HG02840 (cell line): ENCODE data around the gene SOAT2.
A peak's percentile ranks its signal among the peaks of the same experiment; 100 is the strongest.

Experiments used
- ATAC-seq: cut with Tn5 transposase; IDR thresholded peaks from one replicate; pipeline ENCODE4 v1.9.1; 2021; ENCODE audit warnings: mild to moderate bottlenecking, moderate library complexity, moderate number of reproducible peaks; ENCODE audit not compliant: unreplicated experiment, low FRiP score

The SOAT2 gene

DNA sequence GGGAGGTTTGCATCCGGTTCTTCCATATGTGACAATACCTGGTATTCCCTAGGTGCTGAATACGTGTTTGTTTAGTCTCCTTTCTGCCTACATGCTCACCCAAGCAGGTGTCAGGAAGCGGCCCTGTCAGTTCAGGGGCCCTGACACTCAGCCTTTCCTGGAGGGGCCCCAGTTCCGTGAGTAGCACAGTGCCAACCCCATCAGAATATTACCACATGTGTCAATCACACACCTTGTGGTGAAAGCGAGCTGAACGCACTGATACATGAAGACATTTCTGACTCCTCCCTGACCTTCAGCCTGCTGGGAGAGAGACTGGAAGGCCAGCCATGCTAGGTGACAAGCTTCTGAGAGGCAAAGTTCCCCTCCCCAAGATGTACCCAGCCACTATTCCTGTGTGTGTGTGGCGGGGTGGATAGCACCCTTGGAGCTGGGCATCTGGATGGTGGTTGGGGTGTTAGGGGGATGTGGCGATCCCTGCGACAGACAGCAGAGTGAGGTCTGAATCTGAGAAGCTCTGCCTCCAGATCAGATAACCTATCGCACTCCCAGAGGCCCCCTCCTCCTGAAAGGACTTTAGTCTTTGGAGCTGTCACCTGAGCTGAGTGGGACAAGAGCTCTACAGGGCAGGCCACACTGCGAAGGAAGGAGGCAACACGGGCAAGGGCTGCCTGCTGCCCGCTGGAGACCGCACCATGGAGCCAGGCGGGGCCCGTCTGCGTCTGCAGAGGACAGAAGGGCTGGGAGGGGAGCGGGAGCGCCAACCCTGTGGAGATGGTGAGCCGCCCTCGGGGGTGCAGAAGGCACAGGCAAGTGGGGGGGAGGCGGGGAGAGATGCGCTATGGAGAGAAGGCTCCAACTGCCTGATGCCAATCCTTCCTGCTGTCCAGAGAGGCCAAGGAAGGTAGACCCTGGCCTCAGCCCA, at the start of gene SOAT2:
Gene SOAT2, plus strand, starts transcription at position 604 of the 925 bp plus-strand sequence. Its CDS starts 92 bp downstream, at position 696.
- no peak for ATAC-seq

DNA sequence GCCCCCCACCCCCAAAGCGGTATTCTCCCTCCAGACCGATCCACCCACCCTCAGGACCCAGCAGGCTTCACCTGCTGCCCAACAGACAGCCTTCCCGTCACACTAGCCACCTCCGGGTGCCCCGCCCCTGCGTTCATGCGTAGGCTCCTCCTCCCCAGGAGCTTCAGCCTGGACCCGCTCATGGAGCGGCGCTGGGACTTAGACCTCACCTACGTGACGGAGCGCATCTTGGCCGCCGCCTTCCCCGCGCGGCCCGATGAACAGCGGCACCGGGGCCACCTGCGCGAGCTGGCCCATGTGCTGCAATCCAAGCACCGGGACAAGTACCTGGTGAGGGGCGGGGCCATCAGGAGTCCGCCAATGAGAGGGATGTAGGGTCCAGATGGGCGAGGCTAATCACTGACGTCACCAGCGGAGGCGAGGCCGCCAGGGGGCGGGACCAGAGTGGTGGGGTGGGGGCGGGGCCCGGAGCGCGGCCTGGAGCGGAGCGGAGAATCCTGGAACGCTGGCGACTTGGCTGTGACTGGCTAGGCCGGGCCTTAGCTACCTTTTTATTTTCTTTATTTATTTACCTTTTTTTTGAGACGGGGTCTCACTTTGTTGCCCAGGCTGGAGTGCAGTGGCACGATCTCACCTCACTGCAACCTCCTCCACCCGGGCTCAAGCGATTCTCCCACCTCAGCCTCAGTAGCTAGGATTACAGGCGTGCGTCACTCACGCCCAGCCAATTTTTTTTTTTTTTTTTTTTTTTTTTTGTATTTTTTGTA, 49.0 kb upstream of the SOAT2 start:
- ATAC-seq = peak; percentile 81

- no peak for ATAC-seq
These were observed 47.6 kb upstream of the SOAT2 start for GRCh38 chr12:53055471-53056266.

DNA sequence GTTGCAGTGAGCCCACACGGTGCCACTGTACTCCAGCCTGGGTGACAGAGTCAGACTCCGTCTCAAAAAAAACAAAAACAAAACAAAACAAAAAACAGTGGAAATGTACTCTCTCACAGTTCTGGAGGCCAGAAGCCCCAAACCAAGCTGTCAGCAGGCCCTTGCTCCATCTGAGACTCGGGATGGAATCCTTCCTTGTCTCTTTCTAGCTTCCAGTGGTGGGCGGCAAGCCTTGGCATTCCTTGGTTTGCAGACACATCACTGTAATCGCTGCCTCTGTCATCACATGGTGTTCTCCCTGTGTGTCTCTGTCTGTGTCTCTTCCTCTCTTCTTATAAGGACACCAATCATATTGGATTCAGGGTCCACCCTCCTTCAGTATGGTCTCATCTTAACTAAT, 47.0 kb upstream of the SOAT2 start:
- no peak for ATAC-seq

DNA sequence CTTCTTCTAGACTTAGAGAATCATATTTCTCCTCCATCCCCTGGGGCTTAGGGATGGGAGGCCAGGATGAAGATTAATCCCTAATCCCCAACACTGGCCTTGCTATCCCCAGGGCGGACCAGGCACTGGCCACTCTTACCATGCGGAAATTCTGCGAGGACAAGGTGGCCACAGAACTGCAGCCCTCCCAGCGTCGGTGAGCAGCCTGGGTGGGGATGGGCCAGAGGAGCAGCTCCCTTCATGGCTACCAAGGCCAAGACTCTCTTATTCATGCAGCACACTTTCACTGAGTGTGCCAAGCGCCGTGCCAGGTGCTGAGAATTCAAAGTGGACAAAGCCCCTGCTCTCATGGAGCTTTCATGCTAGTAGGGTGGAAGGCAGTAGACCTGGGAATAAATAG, 46.4 kb upstream of the SOAT2 start:
- no peak for ATAC-seq

- ATAC-seq = no peak
These were observed 45.3 kb upstream of the SOAT2 start for GRCh38 chr12:53057816-53058500.

- no peak for ATAC-seq
These were observed 44.4 kb upstream of the SOAT2 start for GRCh38 chr12:53058674-53059433.

- no peak for ATAC-seq
These were observed 43.7 kb upstream of the SOAT2 start for GRCh38 chr12:53059434-53060063.

GRCh38 chr12:53060064-53060720, 43.1 kb upstream of the SOAT2 start:
- no peak for ATAC-seq

GRCh38 chr12:53060721-53061276, 42.5 kb upstream of the SOAT2 start:
- no peak for ATAC-seq

DNA sequence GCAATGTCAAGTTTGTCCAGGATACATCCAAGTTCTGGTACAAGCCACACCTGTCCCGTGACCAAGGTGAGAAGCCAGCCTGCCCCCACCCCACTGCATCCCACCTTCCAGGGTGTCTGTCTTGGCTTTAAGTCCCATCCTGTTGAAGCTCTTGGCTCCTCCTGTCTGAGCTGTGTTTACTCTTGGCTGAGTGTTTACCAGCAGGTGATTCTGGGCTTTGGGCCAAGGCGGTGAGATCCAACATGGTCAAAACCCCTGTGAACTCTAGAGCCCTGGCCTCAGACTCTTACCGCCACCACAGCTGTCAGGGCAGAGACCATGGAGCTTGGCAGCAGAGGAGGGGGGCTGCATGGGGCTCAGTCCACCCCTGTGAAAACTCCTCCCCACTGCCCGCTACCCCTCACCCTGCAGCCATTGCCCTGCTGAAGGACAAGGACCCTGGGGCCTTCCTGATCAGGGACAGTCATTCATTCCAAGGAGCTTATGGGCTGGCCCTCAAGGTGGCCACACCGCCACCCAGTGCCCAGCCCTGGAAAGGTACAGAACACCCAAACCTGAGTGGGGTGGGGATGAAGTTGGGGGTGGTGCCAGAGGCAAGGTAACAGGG, 41.8 kb upstream of the SOAT2 start:
- ATAC-seq = no peak

DNA sequence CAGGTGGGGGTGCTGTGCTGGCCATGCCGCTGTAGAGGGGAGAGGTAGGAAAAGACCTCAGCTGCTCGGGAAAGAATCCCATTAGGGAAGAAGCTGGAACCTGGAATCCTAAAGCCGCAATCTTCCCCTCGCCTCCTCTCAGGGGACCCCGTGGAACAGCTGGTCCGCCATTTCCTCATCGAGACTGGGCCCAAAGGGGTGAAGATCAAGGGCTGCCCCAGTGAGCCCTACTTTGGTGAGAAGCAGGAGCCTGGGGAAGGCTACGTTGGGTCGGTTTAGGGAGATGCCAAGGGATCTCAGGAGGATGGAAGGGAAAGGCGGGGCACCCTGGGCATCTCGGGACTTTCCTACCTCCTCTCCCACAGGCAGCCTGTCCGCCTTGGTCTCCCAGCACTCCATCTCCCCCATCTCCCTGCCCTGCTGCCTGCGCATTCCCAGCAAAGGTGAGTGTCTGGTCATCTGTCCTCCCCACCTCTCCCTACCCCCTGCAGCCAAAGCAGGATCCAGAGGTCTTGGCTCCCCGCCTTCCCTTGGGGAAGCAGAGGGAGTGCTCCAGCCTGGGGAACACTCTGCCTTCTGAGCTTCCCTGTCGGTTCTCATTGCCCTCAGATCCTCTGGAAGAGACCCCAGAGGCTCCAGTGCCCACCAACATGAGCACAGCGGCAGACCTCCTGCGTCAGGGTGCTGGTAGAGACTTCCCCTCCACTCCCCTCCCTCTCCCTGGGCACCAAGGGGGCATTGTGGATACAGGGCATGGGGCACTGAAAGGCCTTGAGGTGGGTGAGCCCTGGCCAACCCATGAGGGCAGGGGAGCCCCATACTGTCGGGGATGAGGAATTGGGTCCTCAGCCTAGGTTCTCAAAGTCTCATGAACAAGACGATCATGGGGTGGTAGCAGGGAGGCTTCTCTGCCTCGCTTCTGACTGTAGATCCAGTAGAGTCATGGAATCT, 41.0 kb upstream of the SOAT2 start:
- ATAC-seq = no peak

DNA sequence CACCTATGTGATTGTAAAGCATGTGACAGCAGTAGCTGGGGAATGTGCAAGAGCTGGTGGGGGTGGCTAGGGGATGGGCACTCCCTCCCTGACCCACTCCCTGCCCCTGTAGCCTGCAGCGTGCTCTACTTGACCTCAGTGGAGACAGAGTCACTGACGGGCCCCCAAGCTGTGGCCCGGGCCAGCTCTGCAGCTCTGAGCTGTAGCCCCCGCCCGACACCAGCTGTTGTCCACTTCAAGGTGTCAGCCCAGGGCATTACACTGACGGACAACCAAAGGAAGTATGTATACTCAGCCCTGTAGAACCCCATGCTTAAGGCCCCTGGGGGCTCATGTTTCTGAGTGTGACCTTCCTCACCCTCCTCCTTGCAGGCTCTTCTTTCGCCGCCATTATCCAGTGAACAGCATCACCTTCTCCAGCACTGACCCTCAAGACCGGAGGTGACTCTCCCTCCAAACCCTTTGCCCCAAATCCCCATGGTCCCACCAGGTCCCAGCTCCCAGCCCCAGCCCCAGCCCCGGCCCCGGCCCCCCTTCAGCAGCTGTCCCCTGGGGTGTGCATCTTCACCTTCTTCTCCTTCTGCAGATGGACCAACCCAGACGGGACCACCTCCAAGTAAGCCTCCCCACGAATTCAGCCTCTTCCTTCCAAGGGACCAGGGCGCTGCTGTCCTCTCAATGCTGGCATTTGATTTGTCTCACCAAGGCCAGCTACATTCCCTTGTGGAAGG, 40.1 kb upstream of the SOAT2 start:
- no peak for ATAC-seq

DNA sequence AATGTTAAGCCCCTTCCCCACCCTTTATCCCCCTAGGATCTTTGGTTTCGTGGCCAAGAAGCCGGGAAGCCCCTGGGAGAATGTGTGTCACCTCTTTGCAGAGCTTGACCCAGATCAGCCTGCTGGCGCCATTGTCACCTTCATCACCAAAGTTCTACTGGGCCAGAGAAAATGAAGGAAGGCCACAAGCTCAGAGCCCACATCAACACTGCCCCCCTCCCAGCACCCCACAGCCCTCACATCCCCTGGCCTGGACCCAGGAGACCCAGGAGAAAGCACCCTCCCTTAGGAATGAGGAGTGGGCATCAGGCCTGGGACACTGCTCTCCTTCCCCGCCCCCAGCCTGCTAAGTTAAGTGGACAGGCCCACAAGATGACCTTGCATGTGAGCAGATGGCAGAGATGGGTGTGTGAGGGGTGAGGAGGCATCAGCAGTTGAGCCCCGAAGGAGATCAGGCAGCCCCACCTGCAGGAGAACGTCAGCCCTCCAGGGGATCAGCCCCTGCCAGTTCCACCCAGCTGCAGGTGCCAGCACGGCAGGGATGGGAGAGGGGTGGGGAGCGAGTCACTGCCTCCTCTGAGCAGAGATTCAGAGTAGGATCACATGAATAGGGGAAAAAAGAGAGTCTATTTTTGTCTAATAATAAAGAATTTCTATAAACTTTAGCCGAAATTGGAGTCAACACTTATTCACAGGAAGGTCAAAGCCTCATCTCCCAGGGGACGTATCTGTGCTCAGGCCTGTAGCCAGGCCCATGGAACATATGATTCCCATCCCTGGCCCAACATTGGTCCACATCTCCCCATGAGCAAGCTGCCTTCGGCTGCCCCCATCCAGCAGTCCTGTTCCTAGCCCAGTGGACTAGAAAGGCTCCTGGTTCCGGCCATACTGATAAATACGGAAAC, 39.3 kb upstream of the SOAT2 start:
- no peak for ATAC-seq
